A673 (cell line): ENCODE results near the gene CEP85L.

Experiments
- EZH2 ChIP-seq: fragments of 200-600 bp; sonication (generic); IDR thresholded peaks from 2 replicates; pipeline ENCODE4 v1.6.1; 2017; ENCODE audit warnings: borderline replicate concordance, low read depth, mild to moderate bottlenecking, mixed read lengths, antibody characterized with exemption, low read length; ENCODE audit not compliant: poor library complexity, severe bottlenecking
- TF ChIP-seq, protein P1 (sequence below): fragments of 300-800, 200-600 bp; sonication (generic); conservative IDR thresholded peaks from 2 replicates; pipeline ENCODE4 v1.5.1; 2017; ENCODE audit warnings: low read depth, mild to moderate bottlenecking, antibody characterized with exemption, low read length, moderate library complexity, mixed read lengths

DNA sequence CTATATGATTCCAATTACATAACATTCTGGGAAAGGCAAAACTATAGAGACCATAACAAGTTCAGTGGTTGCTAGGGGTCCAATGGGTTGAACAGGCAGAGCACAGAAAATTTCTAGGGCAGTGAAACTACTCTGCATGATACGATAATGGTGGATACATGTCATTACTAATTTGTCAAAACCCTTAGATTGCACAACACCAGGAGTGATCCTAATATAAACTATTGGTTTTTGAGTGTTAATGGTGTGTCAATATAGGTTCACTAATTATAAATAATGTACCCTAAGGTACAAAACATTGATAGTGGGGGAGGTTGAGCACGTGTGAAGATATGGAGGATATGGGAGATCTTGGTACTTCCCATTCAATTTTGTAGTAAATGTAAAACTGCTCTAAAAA lies 145.7 kb downstream of the CEP85L start:
- TF ChIP-seq, protein P1, sequence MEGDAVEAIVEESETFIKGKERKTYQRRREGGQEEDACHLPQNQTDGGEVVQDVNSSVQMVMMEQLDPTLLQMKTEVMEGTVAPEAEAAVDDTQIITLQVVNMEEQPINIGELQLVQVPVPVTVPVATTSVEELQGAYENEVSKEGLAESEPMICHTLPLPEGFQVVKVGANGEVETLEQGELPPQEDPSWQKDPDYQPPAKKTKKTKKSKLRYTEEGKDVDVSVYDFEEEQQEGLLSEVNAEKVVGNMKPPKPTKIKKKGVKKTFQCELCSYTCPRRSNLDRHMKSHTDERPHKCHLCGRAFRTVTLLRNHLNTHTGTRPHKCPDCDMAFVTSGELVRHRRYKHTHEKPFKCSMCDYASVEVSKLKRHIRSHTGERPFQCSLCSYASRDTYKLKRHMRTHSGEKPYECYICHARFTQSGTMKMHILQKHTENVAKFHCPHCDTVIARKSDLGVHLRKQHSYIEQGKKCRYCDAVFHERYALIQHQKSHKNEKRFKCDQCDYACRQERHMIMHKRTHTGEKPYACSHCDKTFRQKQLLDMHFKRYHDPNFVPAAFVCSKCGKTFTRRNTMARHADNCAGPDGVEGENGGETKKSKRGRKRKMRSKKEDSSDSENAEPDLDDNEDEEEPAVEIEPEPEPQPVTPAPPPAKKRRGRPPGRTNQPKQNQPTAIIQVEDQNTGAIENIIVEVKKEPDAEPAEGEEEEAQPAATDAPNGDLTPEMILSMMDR, result no peak
- no peak for TF ChIP-seq EZH2
